Left cardiac atrium (tissue), 4 donors: Measurements from ENCODE around the gene NHERF1. TPM values are rescaled to one million over a fixed set of nuclear protein-coding genes. Genes with fewer than 3 reads are reported as not detected.
A peak's percentile ranks its signal among the peaks of the same experiment; 100 is the strongest.

Experiments used
- ATAC-seq, 2 donors: fragments of 200-7000 bp; cut with Tn5 transposase; one replicate each; pipeline ENCODE4 v1.9.1; 2020; ENCODE audit warnings: mild to moderate bottlenecking in 2 of 2, moderate library complexity in 2 of 2
- DNase-seq: peaks from one replicate; pipeline ENCODE4 v3.0.0-alpha.2; 2020
- intact Hi-C, 2 donors: fragments of 100-400 bp; cut with DNase I; formaldehyde crosslinking; loops; one replicate each; pipeline versions ENCODE4 v1.14.1 to v1.15.1; 2022 to 2023
- total RNA-seq, 2 donors: library from RNA; stranded (reverse); fragmentation: NEBNext Ultra II Directional; extraction: Animal tissue kit (Norgen Biotek cat#: 25700); gene quantifications; one replicate each; pipeline ENCODE4 v1.2.1, GENCODE V29; 2021
- donor health status: DM: no; HTN: yes; CAD: no.
- donor health status: DM: no; HTN: yes; CAD: no; lungs with severe emphysema.
- donor health status: DM: yes; HTN: yes; CAD: no.
- donor health status: Dilated cardiomyopathy.

Gene NHERF1
- total RNA-seq, 2 donors from 2014 or later: 15.1 to 18.5 TPM

- ATAC-seq: peak; percentile 95 to 97
- DNase-seq: peak; percentile 99
- intact Hi-C loops: no loop called here
Observed at GRCh38 chr17:74776044-74776962, 27.9 kb downstream of the NHERF1 start, which contains the start of gene NAT9. NAT9 (minus strand) TSS chr17:74776345; CDS start chr17:74775698, 647 bp downstream.

GRCh38 chr17:74776990-74777389 is 28.6 kb downstream of the NHERF1 start:
- intact Hi-C loops: no loop called here
- ATAC-seq (no peak), DNase-seq (no peak)

- intact Hi-C loops: no loop called here
- DNase-seq (no peak), ATAC-seq (no peak)
Observed at GRCh38 chr17:74777901-74778515, 29.6 kb downstream of the NHERF1 start.

DNA sequence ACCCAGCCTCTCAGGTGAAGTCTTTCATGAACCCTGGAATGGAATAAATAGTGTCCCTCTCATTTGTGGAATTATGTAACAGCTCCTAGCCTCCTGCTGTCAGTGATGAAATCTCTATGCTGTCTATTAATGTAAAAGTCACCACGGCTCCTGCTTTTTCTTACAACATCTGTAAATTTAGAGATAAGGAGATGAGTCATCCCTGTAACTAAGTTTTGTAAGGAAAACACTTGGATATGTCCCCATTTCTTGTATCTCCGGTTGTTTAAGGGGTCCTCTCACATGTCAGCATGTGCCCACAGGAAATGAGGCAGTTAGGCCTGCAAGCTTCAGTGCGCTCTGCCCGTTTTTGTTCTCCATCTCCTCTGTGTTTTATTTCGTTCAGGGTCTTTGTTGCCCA is 30.5 kb downstream of the NHERF1 start:
- ATAC-seq (no peak), DNase-seq (no peak)
- intact Hi-C loops: no loop called here

DNA sequence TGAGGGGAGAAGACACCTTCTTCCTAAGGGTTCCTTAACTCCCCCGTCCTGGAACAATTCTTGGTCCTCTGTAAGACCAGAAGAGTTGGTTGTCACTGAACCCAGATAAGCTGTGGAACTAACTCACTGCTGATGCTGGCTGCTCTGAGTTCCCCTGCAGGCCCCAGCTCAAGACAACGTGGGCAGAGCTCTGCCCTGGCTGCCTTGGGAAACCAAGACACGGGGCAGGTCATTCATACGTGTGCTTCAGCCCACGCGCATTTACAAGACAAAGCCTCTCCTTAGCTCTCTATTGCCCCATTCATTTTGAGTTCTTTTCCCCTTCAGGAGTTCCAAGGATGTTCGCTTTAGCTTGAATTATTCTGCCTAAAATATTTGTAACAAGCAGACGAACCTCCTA is 31.1 kb downstream of the NHERF1 start:
- DNase-seq (no peak), ATAC-seq (no peak)
- intact Hi-C loops: no loop called here

GRCh38 chr17:74779948-74780400 is 31.5 kb downstream of the NHERF1 start:
- DNase-seq: no peak

DNA sequence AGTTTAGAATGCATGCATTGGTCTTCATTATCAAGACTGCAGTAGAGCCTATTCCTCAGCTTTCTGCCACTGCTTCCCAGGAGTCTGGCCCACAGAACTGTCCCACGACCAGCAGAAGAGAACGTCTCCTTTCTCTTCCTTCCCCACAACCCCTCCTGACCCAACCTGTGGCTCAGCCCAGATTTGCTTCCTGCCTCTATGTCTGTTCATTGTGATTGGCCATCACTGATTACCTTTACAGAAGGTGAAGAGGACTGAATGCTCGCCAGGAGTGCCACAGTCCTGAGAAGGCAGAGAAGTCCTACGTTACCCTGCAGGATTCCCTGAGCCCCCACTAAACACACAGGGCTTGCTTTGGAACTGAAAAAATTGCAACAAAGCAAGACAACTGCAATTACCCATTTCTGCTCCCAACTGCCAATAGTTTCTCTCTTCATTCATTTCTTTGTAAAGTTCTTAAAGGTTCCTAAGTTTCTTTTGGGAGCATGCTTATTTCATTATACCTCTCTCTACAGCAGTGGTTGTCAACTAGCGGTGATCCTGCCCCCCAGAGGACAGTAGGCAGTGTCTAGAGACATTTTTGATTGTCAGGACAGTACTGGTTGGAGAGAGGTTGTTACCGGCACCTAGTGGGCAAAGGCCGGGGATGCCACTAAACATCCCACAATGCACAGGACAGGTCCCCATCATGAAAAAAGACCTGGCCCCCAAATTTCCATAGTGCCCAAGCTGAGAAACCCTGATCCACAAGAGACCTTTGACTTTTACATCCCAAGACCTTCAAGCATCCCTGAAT is 32.2 kb downstream of the NHERF1 start:
- no peak for ATAC-seq
- intact Hi-C loops: no loop called here
- DNase-seq: no peak

More at GRCh38 chr17:74779948-74780400, 31.5 kb downstream of the NHERF1 start:
- ATAC-seq: peak in 1 of 2 donors; percentile 13
- intact Hi-C loops: no loop called here

DNA sequence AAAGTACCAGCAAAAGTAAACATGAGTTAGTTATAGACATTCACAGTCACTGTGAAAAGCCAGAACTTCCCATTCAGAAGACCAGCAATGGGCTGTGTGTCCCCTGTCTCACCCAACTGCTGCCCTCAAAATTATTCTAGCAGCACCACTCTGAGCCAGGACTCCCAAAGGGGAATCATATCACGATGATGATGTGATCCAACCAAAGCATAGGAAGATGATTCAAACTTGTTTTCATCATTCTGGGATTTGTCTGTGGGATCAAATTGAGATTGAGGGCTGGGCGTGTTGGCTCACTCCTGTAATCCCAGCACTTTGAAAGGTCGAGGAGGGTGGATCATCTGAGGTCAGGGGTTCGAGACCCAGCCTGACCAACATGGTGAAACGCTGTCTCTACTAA is 34.1 kb downstream of the NHERF1 start:
- ATAC-seq (no peak), DNase-seq (no peak)
- intact Hi-C loops: no loop called here

DNA sequence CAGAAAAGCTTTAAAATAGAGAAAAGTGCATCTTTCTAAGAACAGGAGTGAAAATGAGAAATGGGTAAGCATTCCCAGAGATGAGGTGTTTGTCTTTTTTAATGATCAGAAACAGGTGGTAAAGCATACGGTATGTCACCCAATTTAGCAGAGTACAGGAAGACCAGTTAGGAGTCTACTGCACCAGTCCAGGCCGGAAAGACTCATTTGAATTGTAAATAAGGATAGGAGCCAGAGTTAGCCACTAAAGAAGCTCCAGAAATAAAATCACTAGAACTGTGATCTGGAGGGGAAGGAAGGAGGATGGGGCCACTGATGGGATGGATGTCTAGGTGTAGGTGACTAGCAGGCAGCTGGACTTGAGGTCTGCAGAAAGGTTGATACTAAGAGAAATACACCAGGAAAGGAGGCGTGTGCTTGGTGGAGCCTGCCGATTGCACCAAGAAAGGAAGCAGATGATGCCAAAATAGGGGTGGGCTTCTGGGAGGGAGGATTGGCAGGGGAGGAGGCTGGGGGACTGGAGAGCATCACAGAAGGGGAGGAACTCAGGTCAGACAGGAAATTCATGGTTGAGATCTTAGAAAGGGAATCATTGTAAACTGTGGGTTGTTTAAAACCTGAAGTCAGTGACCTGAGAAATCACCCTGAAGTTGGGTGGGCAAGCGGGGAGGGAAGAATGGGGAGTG is 35.8 kb downstream of the NHERF1 start:
- DNase-seq: no peak
- intact Hi-C loops: no loop called here
- ATAC-seq: no peak

- ATAC-seq (no peak), DNase-seq (no peak)
- intact Hi-C loops: no loop called here
Observed at GRCh38 chr17:74785096-74785980, 36.9 kb downstream of the NHERF1 start.

- intact Hi-C loops: no loop called here
- DNase-seq: no peak
- no peak for ATAC-seq
Observed at GRCh38 chr17:74785981-74786360, 37.5 kb downstream of the NHERF1 start.

DNA sequence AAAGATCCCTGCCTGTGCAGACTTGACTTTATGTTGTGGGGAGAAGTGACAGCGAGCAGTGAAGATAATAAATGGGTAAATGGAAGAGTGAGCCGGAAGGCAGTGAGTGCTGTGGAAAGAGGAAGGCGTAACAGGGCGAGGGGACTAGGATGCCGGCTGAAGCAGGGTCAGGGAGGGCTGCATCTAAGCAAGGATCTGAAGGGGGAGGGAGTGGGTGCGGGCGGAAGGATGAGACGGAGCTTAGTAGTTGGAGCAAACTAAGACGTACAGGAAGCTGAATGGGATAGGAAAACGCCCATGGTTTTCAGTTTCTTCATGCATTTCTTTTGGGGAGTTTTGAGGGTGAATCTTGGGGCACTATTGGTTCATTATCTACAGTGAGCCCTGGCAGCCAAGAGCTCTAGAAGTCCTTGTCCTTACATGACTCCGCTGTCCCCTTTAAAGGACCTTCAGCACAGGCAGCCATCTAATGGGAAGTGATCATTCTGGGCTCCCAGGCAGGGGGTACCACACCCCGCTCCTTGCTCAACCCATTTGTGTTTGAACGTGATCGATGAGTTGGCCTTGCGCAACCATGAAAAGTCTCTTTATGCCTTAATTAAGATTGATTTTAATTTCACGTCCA is 38.1 kb downstream of the NHERF1 start:
- intact Hi-C loops: no loop called here
- no peak for DNase-seq
- no peak for ATAC-seq

- ATAC-seq (peak in 1 of 2 donors; percentile 14), DNase-seq (no peak)
- intact Hi-C loops: loop anchor here (1.0 to 10.0 kb wide), 3 partner anchors 75 to 164 kb away; no protein-coding TSS in a partner anchor
Observed at GRCh38 chr17:74790161-74791058, 42.0 kb downstream of the NHERF1 start.

DNA sequence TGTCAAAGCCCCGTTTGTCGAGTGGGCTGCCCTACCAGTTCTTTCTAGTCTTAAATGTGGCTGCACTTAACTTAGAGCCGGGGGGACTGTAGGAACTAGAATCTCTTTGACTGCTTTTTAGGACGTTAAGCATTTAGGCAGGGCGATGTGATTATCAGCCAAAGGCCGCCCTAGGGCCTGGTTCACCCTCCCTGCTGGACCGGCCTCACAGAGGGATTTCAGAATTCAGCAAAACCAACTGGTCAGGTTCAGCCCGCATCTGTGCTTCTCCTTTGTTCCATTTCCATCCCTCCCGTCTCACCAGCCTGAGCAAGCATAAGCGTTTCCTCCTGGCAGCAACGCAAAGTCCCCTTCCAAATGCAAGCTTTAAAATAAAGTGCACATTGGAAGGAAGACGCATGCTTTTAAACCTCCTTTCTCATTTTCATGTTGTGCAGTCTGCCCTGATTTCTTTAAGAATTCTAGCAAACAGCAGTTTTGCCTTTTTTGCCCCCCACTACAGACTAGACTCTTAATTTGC is 44.2 kb downstream of the NHERF1 start:
- no peak for DNase-seq
- intact Hi-C loops: loop anchor here (5.0 to 10.0 kb wide), 2 partner anchors 75 to 162 kb away; no protein-coding TSS in a partner anchor
- ATAC-seq: no peak

DNA sequence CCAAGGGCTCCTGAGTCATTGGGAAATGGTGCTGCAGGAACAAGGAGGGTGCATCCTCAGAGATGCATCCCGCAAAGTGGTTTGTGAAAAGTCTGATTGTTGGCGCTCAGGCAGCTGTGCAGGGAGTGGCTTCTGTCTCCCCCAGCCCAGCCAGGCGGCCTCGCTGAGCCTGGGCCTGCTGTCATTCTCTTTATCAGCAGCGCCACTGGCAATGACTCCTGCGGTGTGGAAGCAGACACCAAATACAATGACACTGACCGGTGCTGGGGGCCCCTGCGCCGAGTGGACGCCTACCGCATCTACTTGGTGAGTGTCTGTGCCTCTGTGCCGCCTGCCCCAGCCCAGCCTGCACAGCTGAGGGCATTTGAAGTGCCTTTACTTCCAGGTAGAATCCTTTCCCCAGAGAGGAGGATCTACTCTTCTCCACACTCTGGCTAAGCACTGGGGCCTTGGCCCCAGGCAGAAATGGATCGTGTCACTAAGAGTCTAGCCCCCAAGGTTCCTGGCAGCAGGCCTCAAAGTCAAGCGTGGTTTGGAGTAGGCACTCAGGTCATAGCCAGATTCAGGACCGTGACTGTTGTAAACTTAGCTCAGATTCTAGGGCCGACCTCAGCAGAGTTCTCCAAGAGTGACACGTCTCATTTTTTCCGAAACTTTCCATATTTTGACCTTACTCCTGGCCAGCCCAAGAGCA is 47.0 kb downstream of the NHERF1 start:
- no peak for DNase-seq
- ATAC-seq: no peak
- intact Hi-C loops: loop anchor here (10.0 kb wide), 1 partner anchor 159 kb away; no protein-coding TSS in a partner anchor

DNA sequence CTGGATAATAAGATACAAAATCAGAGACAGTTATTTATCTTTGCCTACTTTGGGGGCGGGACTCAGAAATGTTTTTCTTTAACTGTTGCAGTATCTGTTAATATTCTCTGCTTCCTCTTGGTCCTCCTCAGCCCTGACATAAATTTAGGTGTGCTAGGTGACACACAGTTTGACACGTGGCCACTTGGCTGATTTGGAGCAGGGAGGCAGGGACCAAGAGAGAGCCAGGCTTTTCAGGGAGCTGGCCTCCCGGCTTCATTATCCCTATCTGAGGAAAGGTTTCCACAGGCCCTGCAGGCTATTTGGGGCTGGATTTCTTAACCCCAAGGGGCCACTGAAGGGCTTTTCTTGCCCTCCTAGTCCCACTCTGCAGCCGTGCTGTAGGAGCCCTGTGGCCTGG is 47.8 kb downstream of the NHERF1 start:
- DNase-seq: no peak
- intact Hi-C loops: loop anchor here (10.0 kb wide), 1 partner anchor 159 kb away; no protein-coding TSS in a partner anchor
- ATAC-seq: no peak
